Mesenchymal stem cell (in vitro differentiated cells and primary cell): ENCODE data around the gene LDLRAD3.

Source experiments
- DNase-seq: peaks from one replicate; pipeline ENCODE4 v3.0.0-alpha.2; 2013
- H2AFZ ChIP-seq: one replicate; pipeline ENCODE4 v1.6.1; 2013; ENCODE audit warnings: low read depth, mild to moderate bottlenecking, control low read depth, inconsistent platforms, low read length, moderate library complexity
- H2AK5ac ChIP-seq: 2 replicates; pipeline ENCODE4 v1.6.1; 2013; ENCODE audit warnings: low read length, moderate library complexity, mild to moderate bottlenecking, inconsistent platforms; ENCODE audit not compliant: severe bottlenecking
- H2BK120ac ChIP-seq: one replicate; pipeline ENCODE4 v1.6.1; 2013; ENCODE audit warnings: low read depth, mild to moderate bottlenecking, inconsistent platforms, low read length, moderate library complexity
- H2BK12ac ChIP-seq, 2 experiments: one replicate each; pipeline ENCODE4 v1.6.1; 2013; ENCODE audit warnings: inconsistent platforms in 2 of 2, low read length in 2 of 2, mild to moderate bottlenecking in 2 of 2, moderate library complexity in 2 of 2, control low read depth in 1 of 2
- H2BK15ac ChIP-seq: one replicate; pipeline ENCODE4 v1.6.1; 2013; ENCODE audit warnings: mild to moderate bottlenecking, low read depth, inconsistent platforms; ENCODE audit not compliant: poor library complexity, severe bottlenecking
- H2BK5ac ChIP-seq: 2 replicates; pipeline ENCODE4 v1.6.1; 2013; ENCODE audit warnings: low read depth, mild to moderate bottlenecking, low read length, control low read depth, inconsistent platforms; ENCODE audit not compliant: poor library complexity, severe bottlenecking
- H3K14ac ChIP-seq, 2 experiments: one replicate each; pipeline ENCODE4 v1.6.1; 2013; ENCODE audit warnings: inconsistent platforms in 2 of 2, low read length in 2 of 2, control low read depth in 1 of 2, mild to moderate bottlenecking in 1 of 2, moderate library complexity in 1 of 2
- H3K18ac ChIP-seq, 2 experiments: one replicate each; pipeline ENCODE4 v1.6.1; 2013; ENCODE audit warnings: inconsistent platforms in 2 of 2, low read length in 2 of 2, control low read depth in 1 of 2, low read depth in 1 of 2, mild to moderate bottlenecking in 1 of 2
- H3K23ac ChIP-seq, 2 experiments: one replicate each; pipeline ENCODE4 v1.6.1; 2013; ENCODE audit warnings: inconsistent platforms in 2 of 2, low read length in 2 of 2, mild to moderate bottlenecking in 2 of 2, moderate library complexity in 2 of 2, control low read depth in 1 of 2
- H3K27ac ChIP-seq: 2 replicates; pipeline ENCODE4 v1.5.1; 2013; ENCODE audit warnings: mild to moderate bottlenecking, moderate library complexity, low read length, control low read depth, inconsistent platforms; ENCODE audit not compliant: poor library complexity, severe bottlenecking
- H3K27me3 ChIP-seq, 2 experiments: 2 replicates each; pipeline versions ENCODE4 v1.6.1 to v1.7.0; 2013; ENCODE audit warnings: low read length in 2 of 2, mild to moderate bottlenecking in 2 of 2, moderate library complexity in 2 of 2, control low read depth in 1 of 2, inconsistent platforms in 1 of 2; ENCODE audit not compliant: control insufficient read depth in 1 of 2, insufficient read depth in 1 of 2
- H3K36me3 ChIP-seq, 2 experiments: 2 replicates each; pipeline versions ENCODE4 v1.6.1 to v1.7.0; 2013; ENCODE audit warnings: low read length in 2 of 2, control low read depth in 1 of 2, inconsistent platforms in 1 of 2, low read depth in 1 of 2, mild to moderate bottlenecking in 1 of 2; ENCODE audit not compliant: insufficient read depth in 2 of 2, control insufficient read depth in 1 of 2
- H3K4ac ChIP-seq, 2 experiments: one replicate each; pipeline ENCODE4 v1.6.1; 2013; ENCODE audit warnings: inconsistent platforms in 2 of 2, low read length in 2 of 2, mild to moderate bottlenecking in 2 of 2, moderate library complexity in 2 of 2, control low read depth in 1 of 2, low read depth in 1 of 2
- H3K4me1 ChIP-seq: 2 replicates; pipeline ENCODE4 v1.6.1; 2013; ENCODE audit warnings: low read depth, low read length, control low read depth; ENCODE audit not compliant: control insufficient read depth, insufficient read depth
- H3K4me2 ChIP-seq: 2 replicates; pipeline ENCODE4 v1.6.1; 2013; ENCODE audit warnings: low read length, mild to moderate bottlenecking, inconsistent platforms; ENCODE audit not compliant: poor library complexity, severe bottlenecking
- H3K4me3 ChIP-seq, 2 experiments: 2 replicates each; pipeline versions ENCODE4 v1.5.1 to v1.7.0; 2013; ENCODE audit warnings: low read length in 2 of 2, mild to moderate bottlenecking in 2 of 2, control low read depth in 1 of 2, low read depth in 1 of 2; ENCODE audit not compliant: insufficient read depth in 1 of 2
- H3K79me1 ChIP-seq: replicated peaks from 2 replicates; pipeline ENCODE4 v1.6.1; 2013; ENCODE audit warnings: mild to moderate bottlenecking, control low read depth, low read length, inconsistent platforms; ENCODE audit not compliant: poor library complexity, severe bottlenecking
- H3K9ac ChIP-seq: 2 replicates; pipeline ENCODE4 v1.7.0; 2013; ENCODE audit warnings: mild to moderate bottlenecking, low read length, moderate library complexity
- H3K9me3 ChIP-seq: 2 replicates; pipeline ENCODE4 v1.7.0; 2013; ENCODE audit warnings: mild to moderate bottlenecking, low read length; ENCODE audit not compliant: control insufficient read depth
- H4K8ac ChIP-seq: one replicate; pipeline ENCODE4 v1.6.1; 2013; ENCODE audit warnings: inconsistent platforms, mild to moderate bottlenecking, low read length, moderate library complexity
- H4K91ac ChIP-seq: one replicate; pipeline ENCODE4 v1.6.1; 2013; ENCODE audit warnings: mild to moderate bottlenecking, low read length, inconsistent platforms
- WGBS: methylation state at CpG from one replicate; pipeline ENCODE4 v1.1.7; 2013; ENCODE audit warnings: mixed read lengths; 5-methylcytosine and 5-hydroxymethylcytosine counted together

Gene LDLRAD3

DNA sequence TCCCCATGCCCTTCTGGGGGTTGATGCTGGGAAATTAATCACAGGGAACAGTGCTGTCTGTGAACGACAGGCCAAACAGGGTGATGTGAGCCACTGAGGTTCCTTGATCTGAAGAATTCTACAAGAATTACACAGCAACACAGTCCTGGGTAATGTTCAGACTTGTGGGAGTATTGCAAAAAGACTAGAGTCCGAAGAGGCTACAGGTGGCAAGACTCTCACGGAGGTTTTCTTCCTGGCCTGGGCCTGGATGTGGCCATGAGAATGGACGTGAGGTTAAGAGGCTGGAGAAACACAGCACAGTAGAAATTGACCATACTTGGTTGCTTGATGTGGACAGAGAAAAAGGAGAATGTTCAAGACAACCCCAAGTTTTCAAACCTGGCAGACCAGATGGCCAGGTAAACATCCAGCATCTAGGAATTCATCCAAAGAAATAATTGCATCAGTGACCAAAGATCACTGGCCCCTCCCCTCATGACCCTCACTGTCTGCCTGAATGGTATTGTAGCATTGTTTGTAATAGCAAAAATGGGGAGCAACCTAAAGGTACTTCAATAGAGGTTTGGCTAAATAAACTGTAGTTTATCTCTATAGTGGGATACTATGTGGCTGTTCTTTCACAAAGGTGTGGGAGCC lies 274.5 kb downstream of the LDLRAD3 start:
- WGBS = 91% methylated on average over 3 of the region's 4 CpGs

DNA sequence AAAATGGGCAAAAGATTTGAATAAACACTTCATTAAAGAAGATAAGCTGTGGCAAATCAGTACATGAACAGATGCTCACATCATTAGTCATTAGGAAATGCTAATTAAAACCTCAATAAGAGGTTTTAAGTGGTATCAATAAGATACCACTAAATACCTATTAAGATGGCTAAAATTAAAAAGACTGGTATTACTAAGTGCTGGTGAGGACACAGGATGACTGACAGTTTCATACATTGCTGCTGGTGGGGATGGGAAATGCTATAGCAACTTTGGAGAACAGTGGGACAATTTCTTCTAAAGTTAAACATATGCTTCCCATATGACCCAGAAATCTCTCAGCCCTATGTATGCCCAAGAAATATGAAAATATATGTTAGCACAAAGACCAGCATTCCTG lies 276.1 kb downstream of the LDLRAD3 start:
- Histone ChIP-seq H4K91ac (no peak overlapping the region), H3K79me1 (no peaks in the 10 kb centered on the region), H3K36me3 (no peaks in the 10 kb centered on the region), H3K23ac (no peak overlapping the region), H3K4me3 (no peak overlapping the region), H3K4me1 (no peaks in the 10 kb centered on the region), H2BK15ac (no peak overlapping the region), H2BK5ac (no peak overlapping the region), H2BK12ac (no peak overlapping the region), H2BK120ac (no peak overlapping the region), H3K4ac (no peak overlapping the region), H3K4me2 (no peak overlapping the region), H3K27me3 (no peaks in the 10 kb centered on the region), H3K9ac (no peak overlapping the region), H2AK5ac (no peak overlapping the region), H4K8ac (no peak overlapping the region), H3K9me3 (peaks cover 9% of the 10 kb centered on the region), H3K18ac (no peak overlapping the region), H2AFZ (no peak overlapping the region), H3K14ac (no peak overlapping the region), H3K27ac (no peak overlapping the region)
- no peak for DNase-seq

More for the DNA sequence above, 274.5 kb downstream of the LDLRAD3 start:
- no peak overlapping the region for H4K91ac ChIP-seq
- no peak overlapping the region for H2AFZ ChIP-seq
- H3K36me3 ChIP-seq = no peaks in the 10 kb centered on the region
- no peak overlapping the region for H3K23ac ChIP-seq
- peaks cover 9% of the 10 kb centered on the region for H3K9me3 ChIP-seq
- H3K9ac ChIP-seq = no peak overlapping the region
- no peaks in the 10 kb centered on the region for H3K27me3 ChIP-seq
- H3K4ac ChIP-seq = no peak overlapping the region
- H3K4me2 ChIP-seq = no peak overlapping the region
- H3K79me1 ChIP-seq = no peaks in the 10 kb centered on the region
- no peak for DNase-seq
- H3K4me1 ChIP-seq = no peaks in the 10 kb centered on the region
- H2BK15ac ChIP-seq = no peak overlapping the region
- no peak overlapping the region for H2BK12ac ChIP-seq
- no peak overlapping the region for H3K4me3 ChIP-seq
- no peak overlapping the region for H2AK5ac ChIP-seq
- no peak overlapping the region for H3K27ac ChIP-seq
- H2BK5ac ChIP-seq = no peak overlapping the region
- H2BK120ac ChIP-seq = no peak overlapping the region
- no peak overlapping the region for H3K14ac ChIP-seq
- no peak overlapping the region for H4K8ac ChIP-seq
- no peak overlapping the region for H3K18ac ChIP-seq

DNA sequence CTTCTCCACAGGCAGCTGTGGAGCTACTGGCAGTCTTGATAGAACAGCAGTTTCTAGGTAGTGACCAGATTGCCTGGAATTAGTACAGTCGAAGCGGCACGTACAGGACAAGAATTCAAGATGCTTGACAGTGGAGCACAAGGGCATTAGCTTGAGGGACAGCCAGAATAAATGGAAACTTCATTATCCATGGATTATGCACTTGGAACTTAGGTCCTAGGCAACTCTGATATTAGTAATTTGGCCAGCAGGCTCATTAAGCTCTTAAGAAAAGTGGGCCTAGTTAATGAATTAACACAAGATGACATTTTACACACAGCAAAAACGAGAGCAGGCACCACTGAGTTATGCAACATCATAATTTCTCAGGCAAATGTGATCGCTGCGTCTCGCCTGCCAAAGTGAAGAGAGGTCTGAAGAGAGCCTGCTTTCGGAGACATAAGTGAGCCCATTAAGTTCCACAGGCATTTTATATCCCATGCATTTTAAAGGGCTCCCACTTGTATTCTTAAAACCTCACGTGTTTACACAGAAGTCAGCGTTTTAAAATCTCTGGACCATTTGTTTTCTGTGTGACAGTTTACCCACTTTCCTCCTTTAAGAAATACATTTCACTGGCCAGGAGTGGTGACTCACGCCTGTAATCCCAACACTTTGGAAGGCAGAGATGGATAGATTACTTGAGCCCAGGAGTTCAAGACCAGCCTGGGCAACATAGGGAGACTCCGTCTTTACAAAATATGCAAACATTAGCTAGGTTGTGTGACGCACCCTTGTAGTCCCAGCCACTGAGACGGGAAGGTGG lies 279.2 kb downstream of the LDLRAD3 start:
- no peak overlapping the region for H2BK120ac ChIP-seq
- H2BK5ac ChIP-seq = no peak overlapping the region
- H2BK12ac ChIP-seq = no peak overlapping the region
- no peaks in the 10 kb centered on the region for H3K27me3 ChIP-seq
- no peak overlapping the region for H3K14ac ChIP-seq
- no peaks in the 10 kb centered on the region for H3K79me1 ChIP-seq
- peak overlapping the region in 1 of 2 experiments; percentile 4 for H3K4me3 ChIP-seq
- H3K18ac ChIP-seq = peak overlapping the region in 1 of 2 experiments; percentile 28
- H3K9me3 ChIP-seq = peaks cover 9% of the 10 kb centered on the region
- no peaks in the 10 kb centered on the region for H3K4me1 ChIP-seq
- no peak overlapping the region for H3K4me2 ChIP-seq
- no peak overlapping the region for H3K23ac ChIP-seq
- 28% methylated on average over 14 of the region's 14 CpGs for WGBS
- H2AFZ ChIP-seq = no peak overlapping the region
- no peak overlapping the region for H4K8ac ChIP-seq
- H3K36me3 ChIP-seq = peaks cover 5 to 9% of the 10 kb centered on the region in 2 experiments
- H3K27ac ChIP-seq = no peak overlapping the region
- no peak overlapping the region for H2AK5ac ChIP-seq
- H3K9ac ChIP-seq = no peak overlapping the region
- H3K4ac ChIP-seq = no peak overlapping the region
- peak; percentile 83 for DNase-seq
- H4K91ac ChIP-seq = no peak overlapping the region
- H2BK15ac ChIP-seq = no peak overlapping the region

DNA sequence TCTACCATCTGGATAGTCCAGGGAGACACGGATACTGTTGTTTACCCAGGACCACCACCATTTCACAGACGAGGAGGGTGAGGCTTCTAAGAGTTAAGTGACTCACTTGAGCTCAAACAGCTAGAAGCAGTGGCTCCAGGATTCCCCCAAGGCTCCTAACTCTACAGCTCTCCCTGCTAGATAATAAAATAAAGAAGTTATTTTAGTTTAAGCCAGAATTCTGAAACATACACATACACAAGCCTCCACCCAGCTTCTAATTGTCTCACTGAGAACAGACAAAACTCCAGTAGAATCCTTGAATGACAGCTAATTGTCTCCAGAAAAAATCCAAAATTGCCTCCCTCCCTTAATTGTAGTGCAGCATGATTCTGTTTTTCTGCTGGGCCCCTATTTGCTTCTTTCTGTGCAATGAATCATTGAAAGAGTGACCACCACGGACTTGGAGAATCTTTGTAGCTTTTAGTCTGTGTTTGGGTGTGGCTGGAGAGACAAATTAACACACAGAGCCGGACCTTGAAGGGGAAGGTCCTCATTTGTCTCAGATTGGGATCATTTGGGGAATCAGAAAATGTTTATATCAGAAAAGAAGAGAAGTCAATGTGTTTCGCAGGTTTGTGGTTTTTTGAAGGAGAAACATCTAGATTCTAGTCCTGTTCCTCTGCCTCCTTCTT lies 280.5 kb downstream of the LDLRAD3 start:
- 66% methylated on average over 4 of the region's 5 CpGs for WGBS

More for the DNA sequence above, 280.5 kb downstream of the LDLRAD3 start:
- no peaks in the 10 kb centered on the region for H3K79me1 ChIP-seq
- H4K91ac ChIP-seq = no peak overlapping the region
- no peak overlapping the region for H3K4me2 ChIP-seq
- H3K18ac ChIP-seq = no peak overlapping the region
- H2AFZ ChIP-seq = no peak overlapping the region
- H3K9ac ChIP-seq = no peak overlapping the region
- H3K4ac ChIP-seq = no peak overlapping the region
- no peak overlapping the region for H2AK5ac ChIP-seq
- H3K9me3 ChIP-seq = peaks cover 9% of the 10 kb centered on the region
- no peak overlapping the region for H2BK120ac ChIP-seq
- no peak overlapping the region for H3K4me3 ChIP-seq
- no peaks in the 10 kb centered on the region for H3K27me3 ChIP-seq
- H2BK5ac ChIP-seq = no peak overlapping the region
- no peak overlapping the region for H2BK12ac ChIP-seq
- no peak for DNase-seq
- H3K14ac ChIP-seq = no peak overlapping the region
- H2BK15ac ChIP-seq = no peak overlapping the region
- H4K8ac ChIP-seq = no peak overlapping the region
- no peak overlapping the region for H3K23ac ChIP-seq
- peaks cover 5 to 11% of the 10 kb centered on the region in 2 experiments for H3K36me3 ChIP-seq
- no peak overlapping the region for H3K27ac ChIP-seq
- peaks cover 2% of the 10 kb centered on the region for H3K4me1 ChIP-seq
